Skeletal muscle satellite cell (primary cell): Measurements from ENCODE around the gene ADAT2.

Experiments used
- H3K27me3 ChIP-seq: 2 replicates; pipeline ENCODE4 v1.7.0; 2013; ENCODE audit warnings: low read length; ENCODE audit not compliant: control insufficient read depth, insufficient read depth
- H3K36me3 ChIP-seq: 2 replicates; pipeline ENCODE4 v1.7.0; 2013; ENCODE audit warnings: mild to moderate bottlenecking, control low read depth, low read length; ENCODE audit not compliant: insufficient read depth
- H3K4me1 ChIP-seq: 2 replicates; pipeline ENCODE4 v1.7.0; 2013; ENCODE audit warnings: low read length; ENCODE audit not compliant: control insufficient read depth, insufficient read depth
- H3K4me2 ChIP-seq: 2 replicates; pipeline ENCODE4 v1.7.0; 2013; ENCODE audit warnings: mild to moderate bottlenecking, low read length
- H3K4me3 ChIP-seq: 2 replicates; pipeline ENCODE4 v1.7.0; 2013; ENCODE audit warnings: low read length
- H3K9ac ChIP-seq: 2 replicates; pipeline ENCODE4 v1.7.0; 2013; ENCODE audit warnings: mild to moderate bottlenecking, low read depth, low read length, moderate library complexity
- H3K9me3 ChIP-seq: replicated peaks from 2 replicates; pipeline ENCODE4 v1.7.0; 2013; ENCODE audit warnings: mild to moderate bottlenecking, control low read depth, low read length
- small RNA-seq: library from RNA; depleted of rRNA; stranded (forward); fragments of <200 nt; gene quantifications from one replicate; pipeline ENCODE3, GENCODE V24; 2012

ADAT2 gene

GRCh38 chr6:143394389-143394788 is 56.1 kb downstream of the ADAT2 start:
- Histone ChIP-seq H3K9ac (no peak overlapping the region), H3K9me3 (no peaks in the 10 kb centered on the region)

GRCh38 chr6:143390278-143390677 is 60.2 kb downstream of the ADAT2 start:
- no peaks in the 10 kb centered on the region for H3K27me3 ChIP-seq
- peaks cover 3% of the 10 kb centered on the region for H3K4me1 ChIP-seq
- H3K9ac ChIP-seq, result no peak overlapping the region
- H3K4me2 ChIP-seq, result no peak overlapping the region
- H3K9me3 ChIP-seq, result no peaks in the 10 kb centered on the region
- no peak overlapping the region for H3K4me3 ChIP-seq
- no peaks in the 10 kb centered on the region for H3K36me3 ChIP-seq

More at GRCh38 chr6:143394389-143394788, 56.1 kb downstream of the ADAT2 start:
- peaks cover 24% of the 10 kb centered on the region for H3K4me1 ChIP-seq
- H3K4me3 ChIP-seq, result no peak overlapping the region
- no peak overlapping the region for H3K4me2 ChIP-seq
- no peaks in the 10 kb centered on the region for H3K27me3 ChIP-seq
- no peaks in the 10 kb centered on the region for H3K36me3 ChIP-seq

- Histone ChIP-seq H3K9me3 (no peaks in the 10 kb centered on the region), H3K4me2 (no peak overlapping the region), H3K36me3 (no peaks in the 10 kb centered on the region), H3K27me3 (no peaks in the 10 kb centered on the region), H3K4me1 (no peaks in the 10 kb centered on the region), H3K9ac (no peak overlapping the region), H3K4me3 (no peak overlapping the region)
Observed at GRCh38 chr6:143385636-143386035, 64.9 kb downstream of the ADAT2 start.

GRCh38 chr6:143376861-143377260 is 73.6 kb downstream of the ADAT2 start:
- Histone ChIP-seq H3K4me1 (no peaks in the 10 kb centered on the region), H3K4me2 (no peak overlapping the region), H3K9me3 (no peaks in the 10 kb centered on the region), H3K9ac (no peak overlapping the region), H3K36me3 (no peaks in the 10 kb centered on the region), H3K4me3 (no peak overlapping the region), H3K27me3 (no peaks in the 10 kb centered on the region)

GRCh38 chr6:143376375-143376774 is 74.1 kb downstream of the ADAT2 start:
- H3K27me3 ChIP-seq, result no peaks in the 10 kb centered on the region
- H3K4me3 ChIP-seq, result no peak overlapping the region
- no peak overlapping the region for H3K4me2 ChIP-seq
- no peaks in the 10 kb centered on the region for H3K36me3 ChIP-seq
- no peak overlapping the region for H3K9ac ChIP-seq
- no peaks in the 10 kb centered on the region for H3K4me1 ChIP-seq
- no peaks in the 10 kb centered on the region for H3K9me3 ChIP-seq

GRCh38 chr6:143375022-143375585 is 75.4 kb downstream of the ADAT2 start:
- Histone ChIP-seq H3K36me3 (no peaks in the 10 kb centered on the region), H3K4me2 (no peak overlapping the region), H3K4me1 (no peaks in the 10 kb centered on the region), H3K27me3 (no peaks in the 10 kb centered on the region), H3K4me3 (no peak overlapping the region), H3K9ac (no peak overlapping the region), H3K9me3 (no peaks in the 10 kb centered on the region)

- Histone ChIP-seq H3K4me2 (no peak overlapping the region), H3K9ac (no peak overlapping the region), H3K36me3 (no peaks in the 10 kb centered on the region), H3K4me1 (no peaks in the 10 kb centered on the region), H3K27me3 (no peaks in the 10 kb centered on the region), H3K9me3 (no peaks in the 10 kb centered on the region), H3K4me3 (no peak overlapping the region)
Observed at GRCh38 chr6:143374014-143374413, 76.5 kb downstream of the ADAT2 start.

Small RNAs within 50 kb of the gene (small RNA-seq; reads per million reads assigned to genes)
- 0.70 reads per million, percentile 8 among the genes with 10 or more reads in this experiment for gene RNA5SP221
